Measurements from ENCODE around the gene HNRNPL. TPM values are rescaled to one million over a fixed set of nuclear protein-coding genes. Genes with fewer than 3 reads are reported as not detected.
"Not testable (repeated sequence)": the region's sequence is repeated elsewhere in the genome, so short reads cannot be mapped to it uniquely, and the experiment has no call there.

Gene HNRNPL
- total RNA-seq, 1 experiment from 2014 or later, result 749 TPM

- intact Hi-C loops (cut with micrococcal nuclease; ENCODE audit: unreplicated experiment), result no loop called here
- ChIA-PET CTCF (no interaction called here), POLR2A (interaction anchor here (0.9 kb wide), 1 partner anchor 50 kb away, joined by 4 read pairs; no protein-coding TSS in a partner anchor)
- no peak for DNase-seq (ENCODE audit: low read depth, low spot score)
- H3K27ac ChIP-seq (ENCODE audit: low read length), result peak overlapping the region; percentile 2; the same call in 1 of the 2 replicates
- no peak overlapping the region for H3K4me3 ChIP-seq (ENCODE audit: low read depth in 2 of 2, low read length in 2 of 2)
- in situ Hi-C loops (cut with HindIII; ENCODE audit: low pct_unique_long_range_greater_than_20kb, low sequenced_read_pairs), result no loop called here
- TF ChIP-seq POLR2AphosphoS5 (IDR thresholded peaks at IDR 0.05; ENCODE audit: low read depth, low read length) (peak; percentile 65; the same call in 1 of the 2 replicates), REST (IDR thresholded peaks at IDR 0.05; ENCODE audit: insufficient read depth in 1 of 2, low read depth in 2 of 2, low read length in 1 of 2) (no peak)
- H3K9me3 ChIP-seq (ENCODE audit: control insufficient read depth, insufficient read depth, low read depth, low read length), result no peaks in the 10 kb centered on the region
- H3K27me3 ChIP-seq (ENCODE audit: control insufficient read depth, insufficient read depth, low read length), result no peaks in the 10 kb centered on the region
- peaks cover 17% of the 10 kb centered on the region for H3K4me1 ChIP-seq (ENCODE audit: control insufficient read depth, insufficient read depth, low read length)
- peaks cover 16% of the 10 kb centered on the region; the same call in 1 of the 2 replicates for H3K36me3 ChIP-seq (ENCODE audit: control insufficient read depth, insufficient read depth, low read length)
- no TSS peak for BruUV-seq (replicated peaks)
- no peak for ATAC-seq
These were observed 22.8 kb downstream of the HNRNPL start for GRCh38 chr19:38826856-38827551.

GRCh38 chr19:38825936-38826335 is 23.9 kb downstream of the HNRNPL start:
- ChIA-PET CTCF (interaction anchor here (0.6 kb wide), 1 partner anchor 61 kb away, joined by 3 read pairs; no protein-coding TSS in a partner anchor), POLR2A (interaction anchor here (0.6 kb wide), 1 partner anchor 38 kb away, joined by 13 read pairs; no protein-coding TSS in a partner anchor)
- H3K27me3 ChIP-seq (ENCODE audit: control insufficient read depth, insufficient read depth, low read length); DNase-seq (ENCODE audit: low read depth, low spot score); ATAC-seq; H3K9me3 ChIP-seq (ENCODE audit: control insufficient read depth, insufficient read depth, low read depth, low read length); in situ Hi-C loops (cut with HindIII; ENCODE audit: low pct_unique_long_range_greater_than_20kb, low sequenced_read_pairs); BruUV-seq (replicated peaks); H3K4me3 ChIP-seq (ENCODE audit: low read depth in 2 of 2, low read length in 2 of 2); H3K27ac ChIP-seq (ENCODE audit: low read length); intact Hi-C loops (cut with micrococcal nuclease; ENCODE audit: unreplicated experiment): not testable (repeated sequence)
- H3K4me1 ChIP-seq (ENCODE audit: control insufficient read depth, insufficient read depth, low read length), result peaks cover 12% of the 10 kb centered on the region
- TF ChIP-seq POLR2AphosphoS5 (IDR thresholded peaks at IDR 0.05; ENCODE audit: low read depth, low read length), result peak; percentile 16; the same call in 1 of the 2 replicates
- peaks cover 16% of the 10 kb centered on the region; the same call in 1 of the 2 replicates for H3K36me3 ChIP-seq (ENCODE audit: control insufficient read depth, insufficient read depth, low read length)

- H3K9me3 ChIP-seq (ENCODE audit: control insufficient read depth, insufficient read depth, low read depth, low read length); intact Hi-C loops (cut with micrococcal nuclease; ENCODE audit: unreplicated experiment); in situ Hi-C loops (cut with HindIII; ENCODE audit: low pct_unique_long_range_greater_than_20kb, low sequenced_read_pairs); H3K27me3 ChIP-seq (ENCODE audit: control insufficient read depth, insufficient read depth, low read length); H3K4me1 ChIP-seq (ENCODE audit: control insufficient read depth, insufficient read depth, low read length); H3K4me3 ChIP-seq (ENCODE audit: low read depth in 2 of 2, low read length in 2 of 2); CTCF ChIA-PET; BruUV-seq (replicated peaks); H3K27ac ChIP-seq (ENCODE audit: low read length); DNase-seq (ENCODE audit: low read depth, low spot score): not testable (repeated sequence)
- peak; percentile 18; the same call in 1 of the 2 replicates for ATAC-seq
- peaks cover 13% of the 10 kb centered on the region; the same call in 1 of the 2 replicates for H3K36me3 ChIP-seq (ENCODE audit: control insufficient read depth, insufficient read depth, low read length)
- POLR2A ChIA-PET, result interaction anchor here (0.6 to 1.9 kb wide), 3 partner anchors 9 to 434 kb away, joined by 3 to 10 read pairs (median 3); partner anchors contain the start of gene ECH1
These were observed 28.5 kb downstream of the HNRNPL start for GRCh38 chr19:38821230-38821825.

Data from Panc1 (cell line).